HL-60 (cell line): ENCODE data around the gene H1-8.

Experiments used
- DNase-seq, 2 experiments: peaks; one replicate each; pipeline ENCODE4 v3.0.0-alpha.2; 2010 to 2020; ENCODE audit warnings: low read depth in 1 of 2, low spot score in 1 of 2
- H3K27ac ChIP-seq: fragments of 250-450 bp; sonication (Bioruptor Pico); replicated peaks from 2 replicates; pipeline ENCODE4 v1.5.1; 2020; ENCODE audit warnings: mild to moderate bottlenecking, moderate library complexity
- H3K27me3 ChIP-seq: fragments of 250-450 bp; sonication (Bioruptor Pico); 2 replicates; pipeline ENCODE4 v1.5.1; 2021; ENCODE audit warnings: mild to moderate bottlenecking, moderate library complexity; ENCODE audit not compliant: insufficient read depth, poor library complexity, severe bottlenecking
- H3K4me3 ChIP-seq: replicated peaks from 2 replicates; pipeline ENCODE4 v1.5.1; 2011; ENCODE audit warnings: mild to moderate bottlenecking, control low read depth, low read length; ENCODE audit not compliant: insufficient read depth
- CTCF ChIP-seq: IDR thresholded peaks from one replicate; pipeline ENCODE4 v1.5.1; 2011; ENCODE audit warnings: low read length, control low read depth, inconsistent platforms; ENCODE audit not compliant: insufficient read depth
- GABPA ChIP-seq: IDR thresholded peaks from 2 replicates; pipeline ENCODE4 v1.6.1; 2012; ENCODE audit warnings: low read depth
- POLR2AphosphoS5 ChIP-seq: IDR thresholded peaks from 2 replicates; pipeline ENCODE4 v1.6.1; 2012; ENCODE audit warnings: low read depth
- SPI1 ChIP-seq: IDR thresholded peaks from 2 replicates; pipeline ENCODE4 v1.6.1; 2012; ENCODE audit warnings: low read depth, mild to moderate bottlenecking, borderline replicate concordance
- TF ChIP-seq, protein P1 (sequence below): IDR thresholded peaks from 2 replicates; pipeline ENCODE4 v1.6.1; 2012; ENCODE audit warnings: low read depth; ENCODE audit not compliant: insufficient replicate concordance

H1-8 gene

GRCh38 chr3:129562803-129563202 lies 19.8 kb downstream of the H1-8 start:
- Histone ChIP-seq H3K27ac (no peak overlapping the region), H3K4me3 (no peak overlapping the region), H3K27me3 (no peaks in the 10 kb centered on the region)
- TF ChIP-seq SPI1 = no peak
- TF ChIP-seq, protein P1, sequence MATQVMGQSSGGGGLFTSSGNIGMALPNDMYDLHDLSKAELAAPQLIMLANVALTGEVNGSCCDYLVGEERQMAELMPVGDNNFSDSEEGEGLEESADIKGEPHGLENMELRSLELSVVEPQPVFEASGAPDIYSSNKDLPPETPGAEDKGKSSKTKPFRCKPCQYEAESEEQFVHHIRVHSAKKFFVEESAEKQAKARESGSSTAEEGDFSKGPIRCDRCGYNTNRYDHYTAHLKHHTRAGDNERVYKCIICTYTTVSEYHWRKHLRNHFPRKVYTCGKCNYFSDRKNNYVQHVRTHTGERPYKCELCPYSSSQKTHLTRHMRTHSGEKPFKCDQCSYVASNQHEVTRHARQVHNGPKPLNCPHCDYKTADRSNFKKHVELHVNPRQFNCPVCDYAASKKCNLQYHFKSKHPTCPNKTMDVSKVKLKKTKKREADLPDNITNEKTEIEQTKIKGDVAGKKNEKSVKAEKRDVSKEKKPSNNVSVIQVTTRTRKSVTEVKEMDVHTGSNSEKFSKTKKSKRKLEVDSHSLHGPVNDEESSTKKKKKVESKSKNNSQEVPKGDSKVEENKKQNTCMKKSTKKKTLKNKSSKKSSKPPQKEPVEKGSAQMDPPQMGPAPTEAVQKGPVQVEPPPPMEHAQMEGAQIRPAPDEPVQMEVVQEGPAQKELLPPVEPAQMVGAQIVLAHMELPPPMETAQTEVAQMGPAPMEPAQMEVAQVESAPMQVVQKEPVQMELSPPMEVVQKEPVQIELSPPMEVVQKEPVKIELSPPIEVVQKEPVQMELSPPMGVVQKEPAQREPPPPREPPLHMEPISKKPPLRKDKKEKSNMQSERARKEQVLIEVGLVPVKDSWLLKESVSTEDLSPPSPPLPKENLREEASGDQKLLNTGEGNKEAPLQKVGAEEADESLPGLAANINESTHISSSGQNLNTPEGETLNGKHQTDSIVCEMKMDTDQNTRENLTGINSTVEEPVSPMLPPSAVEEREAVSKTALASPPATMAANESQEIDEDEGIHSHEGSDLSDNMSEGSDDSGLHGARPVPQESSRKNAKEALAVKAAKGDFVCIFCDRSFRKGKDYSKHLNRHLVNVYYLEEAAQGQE = no peak
- no peak for TF ChIP-seq CTCF
- TF ChIP-seq GABPA = no peak
- no peak for TF ChIP-seq POLR2AphosphoS5
- DNase-seq = no peak

GRCh38 chr3:129563332-129563731 lies 20.4 kb downstream of the H1-8 start:
- Histone ChIP-seq H3K4me3 (no peak overlapping the region), H3K27ac (no peak overlapping the region), H3K27me3 (no peaks in the 10 kb centered on the region)
- no peak for DNase-seq
- TF ChIP-seq POLR2AphosphoS5 (no peak), SPI1 (no peak), GABPA (no peak), CTCF (no peak)
- TF ChIP-seq, protein P1 = no peak

DNA sequence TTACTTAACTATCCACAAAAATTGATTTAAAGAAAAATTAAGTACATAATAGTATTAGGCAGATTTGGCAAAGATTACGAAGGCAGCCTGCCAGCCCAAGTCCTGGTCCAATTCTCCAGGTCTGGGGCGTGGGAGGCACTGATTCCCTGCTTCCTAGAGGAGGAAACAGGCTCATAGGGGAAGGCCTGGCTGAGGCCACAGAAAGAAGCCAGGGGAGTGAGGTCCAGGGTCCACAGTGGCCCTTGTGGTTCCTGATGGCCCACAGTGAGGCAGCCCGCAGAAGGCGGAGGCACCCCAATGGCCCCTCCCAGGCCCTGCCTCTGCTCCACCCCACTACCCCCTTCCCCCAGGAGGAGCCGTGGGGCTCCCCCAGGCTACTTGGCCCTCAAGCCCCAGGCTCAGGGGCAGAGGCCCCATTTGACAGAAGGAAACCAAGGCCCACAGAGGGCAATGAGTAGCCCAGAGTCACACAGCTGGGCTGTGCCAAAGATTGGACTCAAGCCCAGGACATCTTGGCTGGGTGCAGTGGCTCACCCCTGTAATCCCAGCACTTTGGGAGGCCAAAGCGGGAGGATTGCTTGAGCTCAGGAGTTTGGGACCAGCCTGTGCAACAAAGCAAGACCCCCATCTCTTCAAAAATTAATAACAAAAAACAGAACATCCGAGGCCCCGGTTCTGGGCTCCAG lies 21.0 kb downstream of the H1-8 start:
- no peak for DNase-seq
- TF ChIP-seq, protein P1 = no peak
- TF ChIP-seq CTCF = no peak
- no peak for TF ChIP-seq SPI1
- no peak for TF ChIP-seq POLR2AphosphoS5
- TF ChIP-seq GABPA = no peak
- H3K4me3 ChIP-seq = no peak overlapping the region
- H3K27ac ChIP-seq = no peak overlapping the region
- no peaks in the 10 kb centered on the region for H3K27me3 ChIP-seq
